ENCODE data around the gene MYL3.

The MYL3 gene

GRCh38 chr3:46864061-46864881 is 1.0 kb upstream of the MYL3 start:
- DNase-seq: no peak

GRCh38 chr3:46862369-46863025 is 747 bp downstream of the MYL3 start:
- no peak for DNase-seq

GRCh38 chr3:46861605-46862368 is 1.5 kb downstream of the MYL3 start:
- no peak for DNase-seq

GRCh38 chr3:46860810-46861604 is 2.2 kb downstream of the MYL3 start:
- no peak for DNase-seq

GRCh38 chr3:46860017-46860809 is 3.0 kb downstream of the MYL3 start:
- no peak for DNase-seq

GRCh38 chr3:46859001-46859710 is 4.1 kb downstream of the MYL3 start:
- no peak for DNase-seq

GRCh38 chr3:46858456-46858855 is 4.8 kb downstream of the MYL3 start:
- no peak for DNase-seq

- DNase-seq: no peak
Measured at GRCh38 chr3:46857485-46858341, 5.5 kb downstream of the MYL3 start.

GRCh38 chr3:46856576-46857471 is 6.4 kb downstream of the MYL3 start:
- DNase-seq: no peak

- no peak for DNase-seq
Measured at GRCh38 chr3:46854555-46854991, 8.7 kb downstream of the MYL3 start.

- no peak for DNase-seq
Measured at GRCh38 chr3:46853441-46854415, 9.5 kb downstream of the MYL3 start.

GRCh38 chr3:46852839-46853355 is 10.3 kb downstream of the MYL3 start:
- no peak for DNase-seq

GRCh38 chr3:46852334-46852720 is 10.9 kb downstream of the MYL3 start:
- DNase-seq: no peak

- DNase-seq: no peak
Measured at GRCh38 chr3:46851364-46852333, 11.6 kb downstream of the MYL3 start.

GRCh38 chr3:46850468-46850779 is 12.8 kb downstream of the MYL3 start:
- DNase-seq: no peak

- no peak for DNase-seq
Measured at GRCh38 chr3:46849686-46850467, 13.4 kb downstream of the MYL3 start.

Measured in NCI-H1105 treated with DMSO at 0.1 percent for 48 hours (cell line).